MM.1S (cell line): ENCODE measurements around the gene FOXN3.

Source experiments
- DNase-seq: peaks from one replicate; pipeline ENCODE4 v3.0.0-alpha.2; 2015
- H2AFZ ChIP-seq: fragments of 300-600 bp; sonication (generic); 2 replicates; pipeline ENCODE4 v1.6.0; 2016; ENCODE audit warnings: antibody characterized with exemption, low read length
- H3F3A ChIP-seq: fragments of 300-600 bp; sonication (generic); 2 replicates; pipeline ENCODE4 v1.6.1; 2016; ENCODE audit warnings: mild to moderate bottlenecking, antibody characterized with exemption, low read length, moderate library complexity, mixed read lengths; ENCODE audit not compliant: insufficient read depth
- H3K27ac ChIP-seq: fragments of 300-600 bp; sonication (generic); 2 replicates; pipeline ENCODE4 v1.5.1; 2016; ENCODE audit warnings: mild to moderate bottlenecking, low read length
- H3K27me3 ChIP-seq: fragments of 300-600 bp; sonication (generic); replicated peaks from 2 replicates; pipeline ENCODE4 v1.6.0; 2016; ENCODE audit warnings: low read length; ENCODE audit not compliant: insufficient read depth
- H3K36me3 ChIP-seq: fragments of 300-600 bp; sonication (generic); replicated peaks from 2 replicates; pipeline ENCODE4 v1.6.1; 2016; ENCODE audit warnings: mild to moderate bottlenecking, low read length, mixed read lengths; ENCODE audit not compliant: insufficient read depth
- H3K4me1 ChIP-seq: fragments of 300-600 bp; sonication (generic); 2 replicates; pipeline ENCODE4 v1.6.1; 2016; ENCODE audit warnings: low read length, mixed read lengths
- H3K4me2 ChIP-seq: fragments of 300-600 bp; sonication (generic); 2 replicates; pipeline ENCODE4 v1.6.0; 2016; ENCODE audit warnings: low read depth, low read length
- H3K4me3 ChIP-seq: fragments of 300-600 bp; sonication (generic); 2 replicates; pipeline ENCODE4 v1.5.1; 2016; ENCODE audit warnings: low read length, mixed read lengths
- H3K79me2 ChIP-seq: fragments of 300-600 bp; sonication (generic); 2 replicates; pipeline ENCODE4 v1.6.1; 2016; ENCODE audit warnings: mixed run types, low read length, mixed read lengths
- H3K9ac ChIP-seq: fragments of 300-600 bp; sonication (generic); 2 replicates; pipeline ENCODE4 v1.6.1; 2016; ENCODE audit warnings: low read length, mixed read lengths
- H3K9me2 ChIP-seq: fragments of 300-600 bp; sonication (generic); replicated peaks from 2 replicates; pipeline ENCODE4 v1.6.1; 2016; ENCODE audit warnings: mild to moderate bottlenecking, low read length, mixed read lengths; ENCODE audit not compliant: insufficient read depth
- H3K9me3 ChIP-seq: fragments of 300-600 bp; sonication (generic); replicated peaks from 2 replicates; pipeline ENCODE4 v1.6.1; 2016; ENCODE audit warnings: mild to moderate bottlenecking, low read length, mixed read lengths; ENCODE audit not compliant: insufficient read depth
- H4K20me1 ChIP-seq: fragments of 300-600 bp; sonication (generic); 2 replicates; pipeline ENCODE4 v1.6.1; 2016; ENCODE audit warnings: mild to moderate bottlenecking, low read length, moderate library complexity, mixed read lengths; ENCODE audit not compliant: insufficient read depth
- EZH2 ChIP-seq: fragments of 300-600 bp; sonication (generic); optimal IDR thresholded peaks from 2 replicates; pipeline ENCODE3; 2017; ENCODE audit warnings: low read depth, mild to moderate bottlenecking, antibody characterized with exemption, low read length, mixed read lengths
- EZH2phosphoT487 ChIP-seq: fragments of 300-600 bp; sonication (generic); IDR thresholded peaks from 2 replicates; pipeline ENCODE4 v1.6.1; 2018; ENCODE audit warnings: antibody characterized with exemption, low read length
- TF ChIP-seq, protein P1 (sequence below): fragments of 300-600 bp; sonication (generic); IDR thresholded peaks from 2 replicates; pipeline ENCODE4 v1.5.1; 2016; ENCODE audit warnings: antibody characterized with exemption, low read length, mixed read lengths

Gene FOXN3

DNA sequence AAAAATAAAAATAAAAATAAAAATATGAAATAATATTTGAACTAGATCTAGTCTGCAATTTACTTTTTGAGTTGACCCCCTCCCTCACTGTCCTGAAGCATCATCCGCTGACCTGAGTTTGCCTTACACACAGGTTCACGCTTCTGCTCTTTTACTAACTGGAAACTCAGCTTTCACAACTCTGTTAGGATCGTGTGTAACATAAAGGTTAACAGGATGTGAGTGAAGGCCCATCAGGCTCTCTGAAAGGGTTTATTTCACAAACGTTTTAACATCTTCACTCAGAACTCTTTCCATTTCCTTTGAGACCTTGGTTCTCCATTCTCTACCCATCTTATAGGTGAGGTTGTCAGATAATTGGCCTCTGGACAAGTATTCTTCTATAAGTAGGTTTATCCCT is 191.4 kb downstream of the FOXN3 start:
- Histone ChIP-seq H2AFZ (no peak overlapping the region), H4K20me1 (no peaks in the 10 kb centered on the region), H3K9me2 (no peaks in the 10 kb centered on the region), H3K27ac (no peak overlapping the region), H3K9me3 (no peaks in the 10 kb centered on the region), H3K79me2 (peaks cover 9% of the 10 kb centered on the region; the same call in 1 of the 2 replicates), H3K36me3 (no peaks in the 10 kb centered on the region), H3K4me2 (no peak overlapping the region), H3K4me1 (no peaks in the 10 kb centered on the region), H3F3A (no peaks in the 10 kb centered on the region), H3K27me3 (no peaks in the 10 kb centered on the region), H3K4me3 (no peak overlapping the region), H3K9ac (no peak overlapping the region)
- no peak for DNase-seq
- TF ChIP-seq, protein P1, sequence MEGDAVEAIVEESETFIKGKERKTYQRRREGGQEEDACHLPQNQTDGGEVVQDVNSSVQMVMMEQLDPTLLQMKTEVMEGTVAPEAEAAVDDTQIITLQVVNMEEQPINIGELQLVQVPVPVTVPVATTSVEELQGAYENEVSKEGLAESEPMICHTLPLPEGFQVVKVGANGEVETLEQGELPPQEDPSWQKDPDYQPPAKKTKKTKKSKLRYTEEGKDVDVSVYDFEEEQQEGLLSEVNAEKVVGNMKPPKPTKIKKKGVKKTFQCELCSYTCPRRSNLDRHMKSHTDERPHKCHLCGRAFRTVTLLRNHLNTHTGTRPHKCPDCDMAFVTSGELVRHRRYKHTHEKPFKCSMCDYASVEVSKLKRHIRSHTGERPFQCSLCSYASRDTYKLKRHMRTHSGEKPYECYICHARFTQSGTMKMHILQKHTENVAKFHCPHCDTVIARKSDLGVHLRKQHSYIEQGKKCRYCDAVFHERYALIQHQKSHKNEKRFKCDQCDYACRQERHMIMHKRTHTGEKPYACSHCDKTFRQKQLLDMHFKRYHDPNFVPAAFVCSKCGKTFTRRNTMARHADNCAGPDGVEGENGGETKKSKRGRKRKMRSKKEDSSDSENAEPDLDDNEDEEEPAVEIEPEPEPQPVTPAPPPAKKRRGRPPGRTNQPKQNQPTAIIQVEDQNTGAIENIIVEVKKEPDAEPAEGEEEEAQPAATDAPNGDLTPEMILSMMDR, result no peak
- TF ChIP-seq EZH2phosphoT487, result no peak
- TF ChIP-seq EZH2, result no peak

DNA sequence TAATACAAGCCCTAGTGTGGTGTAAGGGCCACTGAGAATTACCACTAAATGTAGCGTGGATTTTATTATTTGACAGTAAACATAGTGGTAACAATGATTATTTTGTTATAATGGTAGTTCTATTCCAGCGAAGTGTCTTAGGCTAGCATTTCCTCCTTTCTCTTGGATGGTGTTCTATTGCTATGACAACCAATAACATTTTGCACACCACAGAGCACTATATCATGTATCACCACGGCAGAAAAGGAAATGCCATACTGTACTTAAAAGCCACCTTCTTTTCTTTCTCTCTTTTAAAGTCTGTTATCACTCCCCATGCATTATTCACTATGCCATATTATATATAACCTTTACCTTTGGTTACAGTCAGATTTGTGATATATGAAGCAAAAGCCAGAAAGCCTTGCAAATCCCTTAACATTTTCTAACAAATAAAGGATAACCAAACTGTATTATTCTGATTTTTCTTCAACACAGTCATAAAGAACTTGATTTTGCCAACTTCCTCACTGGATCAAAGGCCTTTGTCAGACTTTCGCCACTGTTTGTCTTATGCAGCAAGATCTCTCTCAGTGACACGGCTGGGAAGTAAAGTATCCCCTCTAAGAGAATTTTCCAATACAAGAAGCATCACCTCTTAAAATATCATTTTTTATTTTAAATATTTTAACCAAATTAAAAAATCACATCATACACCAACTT is 195.8 kb downstream of the FOXN3 start:
- H3K4me2 ChIP-seq, result no peak overlapping the region
- H3K4me1 ChIP-seq, result no peaks in the 10 kb centered on the region
- no peaks in the 10 kb centered on the region for H4K20me1 ChIP-seq
- H3K36me3 ChIP-seq, result no peaks in the 10 kb centered on the region
- H3K4me3 ChIP-seq, result no peak overlapping the region
- no peak overlapping the region for H2AFZ ChIP-seq
- no peaks in the 10 kb centered on the region for H3K27me3 ChIP-seq
- no peak overlapping the region for H3K27ac ChIP-seq
- no peaks in the 10 kb centered on the region for H3K9me2 ChIP-seq
- no peaks in the 10 kb centered on the region for H3F3A ChIP-seq
- H3K9me3 ChIP-seq, result no peaks in the 10 kb centered on the region
- no peak for TF ChIP-seq EZH2phosphoT487
- TF ChIP-seq EZH2, result no peak
- TF ChIP-seq, protein P1, result no peak
- no peak overlapping the region for H3K9ac ChIP-seq
- DNase-seq, result no peak
- H3K79me2 ChIP-seq, result peaks cover 6% of the 10 kb centered on the region; the same call in 1 of the 2 replicates

DNA sequence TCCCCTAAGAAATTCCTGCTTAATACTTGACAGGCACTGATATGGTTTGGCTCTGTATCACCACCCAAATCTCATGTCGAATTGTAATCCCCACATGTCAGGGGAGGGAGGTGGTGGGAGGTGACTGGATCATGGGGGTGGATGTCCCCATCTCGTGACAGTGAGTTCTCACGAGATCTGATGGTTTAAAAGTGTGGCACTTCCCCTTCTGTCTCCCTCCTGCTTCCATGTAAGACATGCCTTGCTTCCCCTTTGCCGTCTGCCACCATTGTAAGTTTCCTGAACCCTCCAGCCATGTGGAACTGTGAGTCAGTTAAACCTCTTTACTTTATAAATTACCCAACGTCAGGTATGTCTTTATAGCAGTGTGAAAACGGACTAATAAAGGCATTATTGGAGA is 198.0 kb downstream of the FOXN3 start:
- H3K36me3 ChIP-seq, result no peaks in the 10 kb centered on the region
- H3K4me3 ChIP-seq, result no peak overlapping the region
- H4K20me1 ChIP-seq, result no peaks in the 10 kb centered on the region
- no peak for TF ChIP-seq EZH2phosphoT487
- TF ChIP-seq EZH2, result no peak
- TF ChIP-seq, protein P1, result no peak
- no peaks in the 10 kb centered on the region for H3F3A ChIP-seq
- no peaks in the 10 kb centered on the region for H3K9me3 ChIP-seq
- no peak overlapping the region for H3K27ac ChIP-seq
- no peak overlapping the region for H2AFZ ChIP-seq
- no peaks in the 10 kb centered on the region for H3K27me3 ChIP-seq
- H3K4me1 ChIP-seq, result no peaks in the 10 kb centered on the region
- peaks cover 6% of the 10 kb centered on the region; the same call in 1 of the 2 replicates for H3K79me2 ChIP-seq
- no peak for DNase-seq
- H3K9me2 ChIP-seq, result no peaks in the 10 kb centered on the region
- H3K9ac ChIP-seq, result no peak overlapping the region
- no peak overlapping the region for H3K4me2 ChIP-seq
